ENCODE results near the gene ZNHIT2. TPM values are rescaled to one million over a fixed set of nuclear protein-coding genes. Genes with fewer than 3 reads are reported as not detected.
"Not testable (repeated sequence)": the region's sequence is repeated elsewhere in the genome, so short reads cannot be mapped to it uniquely, and the experiment has no call there.

ZNHIT2 gene
- total RNA-seq, 1 donor from 2014 or later, result 20.8 TPM

DNA sequence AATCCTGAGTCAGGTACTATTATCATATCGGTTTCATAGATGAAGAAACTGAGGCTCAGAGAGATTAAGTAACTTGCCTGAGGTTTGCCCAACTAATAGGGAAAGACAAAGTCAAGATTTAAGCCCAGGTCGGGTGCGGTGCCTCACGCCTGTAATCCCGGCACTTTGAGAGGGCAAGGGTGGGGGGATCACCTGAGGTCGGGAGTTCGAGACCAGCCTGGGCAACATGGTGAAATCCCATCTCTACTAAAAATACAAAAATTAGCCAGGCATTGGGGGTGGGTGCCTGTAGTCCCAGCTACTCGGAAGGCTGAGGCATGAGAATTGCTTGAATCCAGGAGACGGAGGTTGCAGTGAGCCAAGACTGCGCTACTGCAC, 32.6 kb upstream of the ZNHIT2 start:
- H3K36me3 Mint-ChIP-seq (ENCODE audit: low read depth); H3K9me3 Mint-ChIP-seq; H3K27me3 Mint-ChIP-seq (ENCODE audit: insufficient read depth); H3K27ac Mint-ChIP-seq; intact Hi-C loops (cut with micrococcal nuclease); DNase-seq (ENCODE audit: low spot score); H3K4me3 Mint-ChIP-seq: not testable (repeated sequence)
- peaks cover 12% of the 10 kb centered on the region for H3K4me1 Mint-ChIP-seq (ENCODE audit: low read depth)

DNA sequence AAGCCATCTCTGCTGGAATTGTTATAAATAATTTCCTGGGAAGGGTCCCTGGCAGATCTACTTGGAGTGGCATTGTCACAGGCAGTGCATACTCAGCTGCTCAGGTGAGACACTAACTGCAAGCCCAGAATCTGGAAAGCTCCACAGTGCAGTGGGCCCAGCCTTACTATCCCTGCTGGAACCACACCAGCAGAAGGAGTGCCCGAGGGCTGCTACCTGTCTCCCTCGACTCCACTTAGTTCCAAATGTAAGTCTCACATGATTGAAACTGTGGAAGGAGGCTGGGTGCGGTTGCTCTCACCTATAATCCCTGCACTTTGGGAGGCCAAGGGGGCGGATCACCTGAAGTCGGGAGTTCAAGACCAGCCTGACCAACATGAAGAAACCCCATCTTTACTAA, 31.2 kb upstream of the ZNHIT2 start:
- Mint-ChIP-seq H3K4me1 (ENCODE audit: low read depth) (peaks cover 12% of the 10 kb centered on the region), H3K27me3 (ENCODE audit: insufficient read depth) (peaks cover 13% of the 10 kb centered on the region), H3K36me3 (ENCODE audit: low read depth) (no peaks in the 10 kb centered on the region), H3K27ac (no peak overlapping the region), H3K9me3 (no peaks in the 10 kb centered on the region), H3K4me3 (no peak overlapping the region)
- intact Hi-C loops (cut with micrococcal nuclease), result no loop called here
- DNase-seq (ENCODE audit: low spot score), result no peak

DNA sequence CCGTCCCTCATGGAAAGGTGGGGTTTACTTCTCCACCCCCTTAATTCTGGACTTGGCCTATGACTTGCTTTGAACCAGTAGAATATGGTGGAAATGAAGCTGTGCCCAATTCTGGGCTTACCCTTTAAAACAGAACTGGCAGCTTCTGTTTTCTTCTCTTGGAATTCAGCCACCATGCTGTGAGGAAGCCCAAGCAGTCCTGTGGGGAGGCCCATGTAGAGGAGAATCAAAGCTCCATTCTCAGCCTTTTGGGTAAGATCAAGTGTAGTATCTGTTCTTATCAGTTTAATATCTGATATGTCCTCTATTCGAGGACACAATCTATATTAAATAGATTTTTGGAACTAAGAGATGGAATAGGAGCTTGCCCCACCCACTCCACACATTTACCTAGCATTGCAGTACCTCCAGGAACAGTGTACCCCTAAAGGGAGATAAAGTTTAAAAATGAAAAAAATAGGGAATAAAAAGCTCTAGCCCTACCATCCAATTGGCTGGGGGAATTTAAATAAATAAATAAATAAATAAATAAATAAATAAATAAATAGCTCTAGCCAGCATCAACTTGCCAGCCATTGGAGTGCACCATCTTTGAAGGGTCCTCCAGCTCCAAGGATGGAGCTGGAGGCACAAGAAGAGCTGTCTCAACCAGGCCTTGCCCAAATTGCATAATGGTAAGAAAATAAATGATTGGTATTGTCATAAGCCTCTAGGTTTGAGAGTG, 30.0 kb upstream of the ZNHIT2 start:
- Mint-ChIP-seq H3K4me1 (ENCODE audit: low read depth) (peaks cover 12% of the 10 kb centered on the region), H3K36me3 (ENCODE audit: low read depth) (no peaks in the 10 kb centered on the region), H3K27ac (no peak overlapping the region), H3K27me3 (ENCODE audit: insufficient read depth) (peaks cover 14% of the 10 kb centered on the region), H3K9me3 (no peaks in the 10 kb centered on the region), H3K4me3 (no peak overlapping the region)
- DNase-seq (ENCODE audit: low spot score), result no peak
- intact Hi-C loops (cut with micrococcal nuclease), result no loop called here

DNA sequence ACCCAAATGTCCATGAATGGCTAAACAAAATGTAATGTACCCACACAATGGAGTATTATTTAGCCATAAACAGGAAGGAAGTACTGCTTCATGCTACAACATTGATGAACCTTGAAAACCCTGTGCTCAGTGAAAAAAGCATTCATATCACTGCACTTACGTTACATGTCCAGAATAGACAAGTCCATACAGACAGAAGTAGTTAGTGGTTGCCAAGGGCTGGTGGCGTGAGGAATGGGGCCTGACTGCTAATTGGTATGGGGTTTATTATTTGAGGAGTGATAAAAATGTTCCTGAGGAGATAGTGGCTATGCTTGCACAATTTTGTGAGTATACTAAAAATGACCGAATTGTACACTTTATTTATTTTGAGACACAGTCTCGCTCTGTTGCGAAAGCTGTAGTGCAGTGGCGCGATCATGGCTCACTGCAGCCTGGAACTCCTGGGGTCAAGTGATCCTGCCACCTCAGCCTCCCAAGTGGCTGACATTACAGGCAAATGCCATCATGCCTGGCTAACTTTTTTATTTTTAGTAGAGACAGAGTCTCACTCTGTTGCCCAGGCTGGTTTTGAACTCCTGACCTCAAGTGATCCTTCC, 24.5 kb upstream of the ZNHIT2 start:
- no peak for DNase-seq (ENCODE audit: low spot score)
- H3K27ac Mint-ChIP-seq, result no peak overlapping the region
- H3K4me3 Mint-ChIP-seq, result no peak overlapping the region
- intact Hi-C loops (cut with micrococcal nuclease), result no loop called here
- H3K27me3 Mint-ChIP-seq (ENCODE audit: insufficient read depth), result peaks cover 13% of the 10 kb centered on the region
- no peaks in the 10 kb centered on the region for H3K4me1 Mint-ChIP-seq (ENCODE audit: low read depth)
- H3K36me3 Mint-ChIP-seq (ENCODE audit: low read depth), result no peaks in the 10 kb centered on the region
- H3K9me3 Mint-ChIP-seq, result no peaks in the 10 kb centered on the region

DNA sequence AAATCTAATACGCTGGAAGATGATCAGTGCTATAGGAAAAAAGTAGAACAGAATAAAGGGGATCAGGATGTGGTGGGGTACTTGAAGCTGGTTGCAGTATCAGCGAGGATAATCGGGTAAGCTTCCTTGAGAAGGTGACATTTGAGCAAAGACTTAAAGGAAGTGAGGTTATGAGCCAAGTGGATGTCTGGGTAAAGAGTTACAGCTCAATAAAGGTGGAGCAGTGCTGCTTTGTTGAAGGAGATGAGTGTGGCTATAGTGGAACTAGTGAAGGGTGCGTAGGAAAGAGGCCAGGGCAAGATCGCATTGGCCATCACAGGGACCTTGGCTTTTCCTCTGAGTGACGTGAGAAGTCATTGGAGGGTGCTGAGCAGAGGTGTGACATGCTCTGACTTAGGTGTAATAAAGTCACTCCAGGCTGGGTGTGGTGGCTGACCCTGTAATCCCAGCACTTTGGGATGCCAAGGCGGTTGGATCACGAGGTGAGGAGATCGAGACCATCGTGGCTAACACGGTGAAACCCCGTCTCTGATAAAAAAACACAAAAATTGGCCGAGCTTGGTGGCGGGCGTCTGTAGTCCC, 19.1 kb upstream of the ZNHIT2 start:
- H3K27ac Mint-ChIP-seq, result peak overlapping the region; percentile 79
- intact Hi-C loops (cut with micrococcal nuclease), result no loop called here
- H3K9me3 Mint-ChIP-seq, result no peaks in the 10 kb centered on the region

DNA sequence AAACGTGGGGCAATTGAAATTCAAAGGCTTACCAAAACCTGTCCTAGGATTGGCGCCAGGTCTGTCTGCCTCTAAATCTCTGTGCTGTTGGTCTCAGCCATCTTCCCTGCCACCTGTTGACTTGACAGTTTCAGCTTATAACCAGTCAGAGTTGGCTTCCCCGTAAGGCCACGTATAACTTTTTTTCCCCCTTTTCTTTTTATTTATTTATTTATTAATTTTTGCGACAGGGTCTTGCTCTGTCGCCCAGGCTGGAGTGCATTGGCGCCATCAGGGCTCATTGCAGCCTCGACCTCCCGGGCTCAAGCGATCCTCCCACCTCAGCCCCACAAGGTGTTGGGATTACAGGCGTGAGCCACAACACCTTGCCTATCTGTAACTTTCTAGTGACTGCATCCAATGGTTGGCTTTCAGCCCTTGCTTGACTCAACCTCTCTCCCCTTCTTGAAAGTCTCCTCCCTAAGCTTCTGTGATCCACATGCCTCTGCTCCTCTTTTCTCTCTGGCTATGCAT, 18.2 kb upstream of the ZNHIT2 start:
- peaks cover 32% of the 10 kb centered on the region for H3K4me1 Mint-ChIP-seq (ENCODE audit: low read depth)
- H3K9me3 Mint-ChIP-seq, result no peaks in the 10 kb centered on the region
- peak overlapping the region; percentile 97 for H3K27ac Mint-ChIP-seq
- H3K27me3 Mint-ChIP-seq (ENCODE audit: insufficient read depth), result peaks cover 3% of the 10 kb centered on the region
- H3K36me3 Mint-ChIP-seq (ENCODE audit: low read depth), result peaks cover 14% of the 10 kb centered on the region
- intact Hi-C loops (cut with micrococcal nuclease), result loop anchor here (1.0 kb wide), 5 partner anchors 18 to 247 kb away; partner anchors contain the start of genes CAPN1, CDCA5, PPP2R5B and SLC25A45
- no peak for DNase-seq (ENCODE audit: low spot score)
- H3K4me3 Mint-ChIP-seq, result peak overlapping the region; percentile 97

More for the DNA sequence above, 19.1 kb upstream of the ZNHIT2 start:
- no peak for DNase-seq (ENCODE audit: low spot score)
- Mint-ChIP-seq H3K27me3 (ENCODE audit: insufficient read depth) (peaks cover 5% of the 10 kb centered on the region), H3K36me3 (ENCODE audit: low read depth) (peaks cover 8% of the 10 kb centered on the region), H3K4me1 (ENCODE audit: low read depth) (peaks cover 32% of the 10 kb centered on the region), H3K4me3 (peak overlapping the region; percentile 97)

DNA sequence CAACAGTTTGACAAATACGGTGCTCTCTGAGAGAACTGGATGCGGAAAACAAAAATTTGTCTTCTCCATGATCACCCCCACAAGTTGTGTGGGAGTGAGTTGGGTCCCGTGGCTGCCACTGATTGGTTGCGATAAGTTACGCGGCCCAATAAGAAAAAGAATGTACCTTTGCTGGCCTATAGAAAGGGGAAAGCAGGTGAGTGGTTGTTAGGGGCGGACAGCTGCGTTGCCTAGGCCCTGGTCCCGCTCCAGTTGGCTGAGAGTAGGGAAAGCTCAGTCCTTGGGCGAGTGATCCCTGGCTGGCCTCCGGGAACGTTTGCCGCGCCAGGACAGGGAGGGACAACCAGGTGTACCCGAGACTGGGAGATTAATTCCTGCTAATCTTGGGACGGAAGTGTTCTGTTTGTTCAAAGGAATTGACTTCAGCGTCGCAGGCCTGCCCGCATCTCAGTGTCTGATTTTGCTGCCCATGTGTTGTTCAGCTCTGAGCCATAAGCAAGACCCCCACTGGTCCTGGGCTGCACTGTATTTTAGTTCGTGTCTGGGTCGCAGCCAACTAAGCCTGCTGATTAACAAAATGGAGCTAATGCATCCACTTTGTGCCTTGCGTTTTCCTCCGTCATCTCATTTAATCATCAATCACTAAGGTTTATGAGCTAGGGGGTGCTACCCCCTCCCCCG, 17.6 kb upstream of the ZNHIT2 start:
- peaks cover 16% of the 10 kb centered on the region for H3K36me3 Mint-ChIP-seq (ENCODE audit: low read depth)
- no peaks in the 10 kb centered on the region for H3K9me3 Mint-ChIP-seq
- H3K27ac Mint-ChIP-seq, result peak overlapping the region; percentile 97
- H3K4me1 Mint-ChIP-seq (ENCODE audit: low read depth), result peaks cover 32% of the 10 kb centered on the region
- intact Hi-C loops (cut with micrococcal nuclease), result loop anchor here (1.0 kb wide), 7 partner anchors 13 to 247 kb away; partner anchors contain the start of genes CAPN1, CDCA5, FAU and MRPL49
- peaks cover 3% of the 10 kb centered on the region for H3K27me3 Mint-ChIP-seq (ENCODE audit: insufficient read depth)
- H3K4me3 Mint-ChIP-seq, result peak overlapping the region; percentile 97
- DNase-seq (ENCODE audit: low spot score), result peak; percentile 85

DNA sequence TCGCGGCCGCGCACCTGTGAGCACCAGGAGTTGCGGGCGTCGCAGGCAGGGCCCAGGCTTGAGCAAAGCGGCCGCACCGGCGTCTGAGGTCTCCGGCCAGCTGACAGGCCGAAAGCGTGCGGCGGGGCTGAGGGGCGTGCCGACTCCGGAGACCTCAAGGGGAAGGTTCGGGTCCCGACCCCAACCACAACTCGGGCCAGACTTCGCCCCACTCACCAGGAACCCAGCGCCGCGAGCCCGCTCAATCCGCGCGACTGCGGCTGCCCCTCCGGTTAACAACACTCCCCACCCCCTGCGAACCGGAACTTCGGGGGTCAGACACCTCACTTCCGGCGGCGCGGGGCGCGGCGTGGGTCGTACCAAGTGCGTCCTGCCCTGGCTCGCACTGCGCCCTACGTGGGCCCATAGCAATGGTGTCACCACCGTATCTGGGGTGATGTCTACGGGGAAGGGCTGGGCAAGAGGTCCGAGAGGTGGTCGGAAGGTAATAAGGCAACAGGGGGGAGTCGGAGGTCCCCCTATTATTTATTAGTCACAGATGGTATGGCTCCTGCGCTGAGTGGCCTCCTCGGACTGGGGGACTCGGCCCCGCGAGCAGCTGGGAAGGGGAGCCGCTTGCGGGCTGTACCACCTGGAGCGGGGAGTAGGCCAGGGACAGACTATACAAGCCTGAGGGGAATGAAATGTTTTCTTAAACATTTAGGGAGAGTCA, 16.9 kb upstream of the ZNHIT2 start, which contains the start of gene SYVN1:
Gene SYVN1 (minus strand): TSS at position 280 of the 712 bp plus-strand sequence. CDS start 918 bp downstream, outside the sequence.
- intact Hi-C loops (cut with micrococcal nuclease), result loop anchor here (1.0 kb wide), 2 partner anchors 12 to 38 kb away; partner anchors contain the start of genes FAU, MRPL49 and VPS51
- DNase-seq (ENCODE audit: low spot score), result peak; percentile 91
- Mint-ChIP-seq H3K4me3 (peak within 1 kb of the TSS; percentile 97), H3K27ac (peak within 1 kb of the TSS; percentile 97), H3K27me3 (ENCODE audit: insufficient read depth) (no peaks in the 10 kb centered on the region), H3K36me3 (ENCODE audit: low read depth) (peaks cover 16% of the 10 kb centered on the region), H3K9me3 (no peaks in the 10 kb centered on the region), H3K4me1 (ENCODE audit: low read depth) (peaks cover 32% of the 10 kb centered on the region)

DNA sequence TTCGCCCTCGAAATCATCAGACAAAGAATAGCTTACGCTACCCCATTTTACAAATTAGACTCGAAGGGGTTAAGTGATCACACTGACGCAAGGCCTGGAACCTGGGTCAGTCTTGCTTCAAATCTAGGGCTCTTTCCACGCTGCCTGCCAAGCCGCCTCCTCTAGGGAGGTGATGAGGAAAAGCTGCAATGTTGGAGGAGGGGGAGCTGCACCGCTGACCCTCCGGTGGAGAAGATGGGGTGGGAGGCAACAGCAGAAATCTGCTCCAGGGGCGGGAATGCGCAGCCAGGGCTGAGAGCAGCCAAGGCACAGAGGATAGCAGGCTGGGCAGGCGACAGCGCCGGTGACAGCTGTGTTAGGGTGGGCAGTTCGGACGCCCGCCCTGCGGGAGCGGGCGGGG, 16.2 kb upstream of the ZNHIT2 start:
- no peaks in the 10 kb centered on the region for H3K27me3 Mint-ChIP-seq (ENCODE audit: insufficient read depth)
- H3K9me3 Mint-ChIP-seq, result no peaks in the 10 kb centered on the region
- H3K4me3 Mint-ChIP-seq, result peak overlapping the region; percentile 97
- peaks cover 32% of the 10 kb centered on the region for H3K4me1 Mint-ChIP-seq (ENCODE audit: low read depth)
- intact Hi-C loops (cut with micrococcal nuclease), result loop anchor here (1.0 kb wide), 2 partner anchors 11 to 37 kb away; partner anchors contain the start of genes FAU, MRPL49 and VPS51
- no peak for DNase-seq (ENCODE audit: low spot score)
- peak overlapping the region; percentile 97 for H3K27ac Mint-ChIP-seq
- peaks cover 16% of the 10 kb centered on the region for H3K36me3 Mint-ChIP-seq (ENCODE audit: low read depth)

DNA sequence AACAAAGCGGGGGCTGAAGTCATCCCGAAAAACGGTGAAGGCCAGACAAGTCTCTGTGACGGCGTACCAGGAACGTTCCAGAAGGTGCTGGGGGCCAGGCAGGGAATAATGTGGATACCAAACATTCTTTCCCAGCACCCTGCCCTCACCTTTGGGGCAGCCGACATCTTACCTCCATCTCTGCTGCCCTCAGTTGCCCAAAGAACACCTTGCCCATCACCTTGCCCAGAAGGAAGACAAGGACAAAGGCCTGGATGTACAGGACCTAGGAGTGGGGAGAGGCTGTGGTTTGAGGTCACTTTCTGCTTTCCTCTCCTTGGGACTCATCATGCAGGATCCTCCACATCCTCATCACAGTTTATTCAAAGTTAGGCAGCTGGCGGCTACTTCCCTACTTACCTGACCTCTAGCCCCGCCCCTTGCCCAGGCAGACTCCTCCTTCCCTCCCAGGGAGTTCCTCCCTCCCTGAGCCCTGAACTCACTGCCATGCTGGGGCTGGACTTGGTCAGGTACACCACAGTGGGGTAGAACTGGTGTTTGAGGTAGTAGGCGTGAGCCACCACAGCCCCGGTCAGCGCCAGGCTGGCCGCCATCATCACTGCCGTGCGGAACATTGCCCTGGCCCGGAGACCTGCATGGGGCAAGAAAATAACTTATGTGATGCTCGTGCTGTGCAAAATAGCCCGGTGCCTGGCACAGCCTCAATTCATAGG, 15.6 kb upstream of the ZNHIT2 start:
- no peaks in the 10 kb centered on the region for H3K9me3 Mint-ChIP-seq
- H3K27me3 Mint-ChIP-seq (ENCODE audit: insufficient read depth), result no peaks in the 10 kb centered on the region
- peaks cover 32% of the 10 kb centered on the region for H3K4me1 Mint-ChIP-seq (ENCODE audit: low read depth)
- DNase-seq (ENCODE audit: low spot score), result peak; percentile 49
- peak overlapping the region; percentile 97 for H3K27ac Mint-ChIP-seq
- peaks cover 16% of the 10 kb centered on the region for H3K36me3 Mint-ChIP-seq (ENCODE audit: low read depth)
- intact Hi-C loops (cut with micrococcal nuclease), result no loop called here
- H3K4me3 Mint-ChIP-seq, result peak overlapping the region; percentile 97

DNA sequence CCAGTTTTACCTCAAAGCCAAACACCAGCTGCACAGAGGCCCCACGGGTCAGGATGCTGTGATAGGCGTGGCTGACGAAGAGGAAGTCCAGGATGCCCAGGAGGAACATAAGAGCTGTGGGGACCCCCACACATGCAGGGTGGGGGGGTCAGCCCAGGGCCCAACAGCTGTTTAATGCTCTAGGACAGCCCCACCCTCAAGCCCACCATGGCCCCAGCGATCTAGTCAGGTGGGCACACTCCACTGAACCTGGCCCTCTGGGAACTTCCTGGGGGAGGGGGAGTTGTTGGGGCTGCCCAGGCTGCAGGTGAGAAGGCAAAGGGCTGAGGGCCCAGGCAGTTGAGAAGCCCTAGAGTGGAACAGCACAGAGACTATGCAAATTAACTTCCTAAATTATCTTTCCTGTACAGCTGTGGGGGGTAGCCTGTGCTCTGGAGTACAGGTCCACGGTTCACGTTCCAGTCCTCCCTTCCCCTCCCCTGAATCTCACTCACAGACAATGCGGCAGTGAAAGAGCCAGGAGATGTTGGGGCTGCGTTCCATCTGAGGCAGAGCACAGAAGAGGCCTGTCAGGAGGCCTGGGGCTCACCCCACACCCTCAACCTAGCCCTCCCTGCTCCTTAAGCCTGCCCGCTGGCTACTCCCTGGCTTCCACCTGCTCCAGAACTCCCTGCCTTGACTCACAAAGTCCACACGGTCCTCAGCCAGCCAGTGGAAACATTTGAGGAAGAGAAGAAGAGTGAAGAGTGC, 14.9 kb upstream of the ZNHIT2 start:
- H3K27ac Mint-ChIP-seq, result peak overlapping the region; percentile 97
- H3K27me3 Mint-ChIP-seq (ENCODE audit: insufficient read depth), result no peaks in the 10 kb centered on the region
- no peaks in the 10 kb centered on the region for H3K9me3 Mint-ChIP-seq
- intact Hi-C loops (cut with micrococcal nuclease), result no loop called here
- H3K4me1 Mint-ChIP-seq (ENCODE audit: low read depth), result peaks cover 32% of the 10 kb centered on the region
- H3K36me3 Mint-ChIP-seq (ENCODE audit: low read depth), result peaks cover 16% of the 10 kb centered on the region
- H3K4me3 Mint-ChIP-seq, result peak overlapping the region; percentile 97
- DNase-seq (ENCODE audit: low spot score), result no peak
